NB4 (cell line): ENCODE data around the gene ZNF611.

Experiments used
- DNase-seq: peaks from one replicate; pipeline ENCODE4 v3.0.0; 2010; ENCODE audit warnings: low read depth
- H3K4me3 ChIP-seq: one replicate; pipeline ENCODE4 v1.5.1; 2011; ENCODE audit warnings: mild to moderate bottlenecking, low read depth, low read length, moderate library complexity
- CTCF ChIP-seq: IDR thresholded peaks from one replicate; pipeline ENCODE4 v1.5.1; 2012; ENCODE audit warnings: low read depth, low read length
- MAX ChIP-seq: IDR thresholded peaks from 2 replicates; pipeline ENCODE4 v1.6.1; 2011; ENCODE audit warnings: low read depth, low read length
- MYC ChIP-seq: IDR thresholded peaks from 2 replicates; pipeline ENCODE4 v1.6.1; 2011; ENCODE audit warnings: low read depth, low read length
- POLR2A ChIP-seq: IDR thresholded peaks from 2 replicates; pipeline ENCODE4 v1.6.1; 2011; ENCODE audit warnings: mild to moderate bottlenecking; ENCODE audit not compliant: insufficient read length; ENCODE audit errors: extremely low read depth

The ZNF611 gene

GRCh38 chr19:52666506-52666905 lies 68.3 kb downstream of the ZNF611 start:
- DNase-seq, result no peak
- no peak for TF ChIP-seq MYC
- TF ChIP-seq CTCF, result no peak
- no peak for TF ChIP-seq MAX
- TF ChIP-seq POLR2A, result no peak
- H3K4me3 ChIP-seq, result no peak overlapping the region

GRCh38 chr19:52665529-52665928 lies 69.3 kb downstream of the ZNF611 start:
- DNase-seq, result no peak
- H3K4me3 ChIP-seq, result no peak overlapping the region
- TF ChIP-seq MYC, result no peak

GRCh38 chr19:52665027-52665426 lies 69.8 kb downstream of the ZNF611 start:
- TF ChIP-seq MAX (no peak), CTCF (no peak), POLR2A (no peak), MYC (no peak)
- no peak for DNase-seq
- H3K4me3 ChIP-seq, result no peak overlapping the region

GRCh38 chr19:52664461-52664860 lies 70.4 kb downstream of the ZNF611 start:
- no peak overlapping the region for H3K4me3 ChIP-seq
- TF ChIP-seq CTCF (no peak), POLR2A (no peak), MYC (no peak), MAX (no peak)
- DNase-seq, result no peak

- TF ChIP-seq MAX (no peak), POLR2A (no peak), CTCF (no peak), MYC (no peak)
- no peak for DNase-seq
- H3K4me3 ChIP-seq, result no peak overlapping the region
Observed at GRCh38 chr19:52662631-52663030, 72.2 kb downstream of the ZNF611 start.

- no peak for TF ChIP-seq MAX
- no peak for TF ChIP-seq CTCF
- TF ChIP-seq POLR2A, result no peak
- no peak for DNase-seq
- no peak overlapping the region for H3K4me3 ChIP-seq
Observed at GRCh38 chr19:52660981-52661380, 73.9 kb downstream of the ZNF611 start.
